M059J (cell line): ENCODE results near the gene FSTL1. TPM values are rescaled to one million over a fixed set of nuclear protein-coding genes. Genes with fewer than 3 reads are reported as not detected.

Source experiments
- DNase-seq: peaks from one replicate; pipeline ENCODE4 v3.0.0-alpha.2; 2012; ENCODE audit warnings: low read depth
- total RNA-seq: library from RNA; depleted of rRNA; stranded (reverse); fragments of >200 nt; shearing (Covaris generic); gene quantifications from 2 replicates; pipeline ENCODE4 v1.2.3, GENCODE V29; 2014; rRNA removed

Gene FSTL1
- 762 and 1,312 TPM in 2 replicates for total RNA-seq

GRCh38 chr3:120450600-120451271 lies at the start of gene FSTL1:
TSS of gene FSTL1 (minus strand) at chr3:120450992. CDS start at chr3:120450746, 246 bp downstream.
- peak; percentile 70 for DNase-seq

DNA sequence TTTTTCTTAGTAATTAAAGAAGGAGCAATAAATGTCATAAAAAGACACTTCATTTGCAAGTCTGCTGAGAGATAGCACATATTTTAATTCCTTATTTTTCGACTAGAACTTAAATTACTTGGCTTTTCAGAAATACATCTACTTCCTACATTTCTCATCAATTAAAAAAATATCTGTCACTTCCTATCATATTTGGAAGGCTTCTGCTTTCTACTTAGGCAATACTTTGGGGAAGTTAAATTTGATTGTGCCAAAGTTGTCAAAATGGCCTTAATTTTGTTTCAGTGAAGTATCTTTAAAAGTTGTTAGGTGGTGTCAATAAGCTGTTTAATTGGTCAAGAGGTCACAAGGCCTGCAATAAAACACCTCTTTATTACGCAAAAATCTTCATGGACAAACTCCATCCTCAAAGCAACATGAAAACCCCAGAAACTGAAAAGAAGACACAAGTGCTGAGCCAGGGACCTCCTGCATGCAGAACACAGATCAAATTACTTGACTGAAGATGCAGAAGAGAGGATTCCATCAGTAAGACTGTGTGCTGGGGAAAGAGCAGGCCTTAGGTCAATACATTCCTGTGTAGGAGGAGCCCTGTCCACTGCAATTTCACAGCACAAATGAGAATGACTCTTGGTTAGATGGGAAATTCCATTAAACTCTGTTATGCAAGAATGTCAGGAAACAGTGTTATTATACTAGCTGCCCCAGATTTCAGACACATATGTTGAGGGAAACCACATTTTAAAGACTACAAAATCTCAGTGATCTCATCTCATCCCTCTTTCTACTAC lies 48.0 kb upstream of the FSTL1 start:
- DNase-seq = peak; percentile 97

GRCh38 chr3:120497818-120498217 lies 47.0 kb upstream of the FSTL1 start:
- DNase-seq = peak; percentile 66

- DNase-seq = peak; percentile 98
Measured at GRCh38 chr3:120497336-120497735, 46.5 kb upstream of the FSTL1 start.

GRCh38 chr3:120496278-120497002 lies 45.6 kb upstream of the FSTL1 start:
- peak; percentile 98 for DNase-seq

- peak; percentile 59 for DNase-seq
Measured at GRCh38 chr3:120495809-120496208, 45.0 kb upstream of the FSTL1 start.

DNA sequence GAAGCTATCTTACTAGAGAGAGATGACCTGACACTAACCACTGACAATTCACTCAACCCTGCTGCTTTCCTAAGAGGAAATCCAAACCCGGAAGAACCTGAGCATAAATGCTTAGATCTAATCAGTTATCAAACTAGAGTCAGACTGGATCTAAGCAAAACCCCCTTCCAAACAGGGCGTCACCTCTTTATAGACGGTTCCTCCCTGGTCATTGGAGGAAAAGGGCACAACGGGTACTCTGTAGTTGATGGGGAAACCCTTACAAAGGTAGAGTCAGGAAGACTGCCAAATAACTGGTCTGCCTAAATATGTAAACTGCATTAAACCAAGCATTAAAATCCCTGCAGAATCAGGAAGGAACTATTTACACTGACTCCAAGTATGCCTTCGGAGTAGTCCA lies 41.3 kb upstream of the FSTL1 start:
- no peak for DNase-seq

DNA sequence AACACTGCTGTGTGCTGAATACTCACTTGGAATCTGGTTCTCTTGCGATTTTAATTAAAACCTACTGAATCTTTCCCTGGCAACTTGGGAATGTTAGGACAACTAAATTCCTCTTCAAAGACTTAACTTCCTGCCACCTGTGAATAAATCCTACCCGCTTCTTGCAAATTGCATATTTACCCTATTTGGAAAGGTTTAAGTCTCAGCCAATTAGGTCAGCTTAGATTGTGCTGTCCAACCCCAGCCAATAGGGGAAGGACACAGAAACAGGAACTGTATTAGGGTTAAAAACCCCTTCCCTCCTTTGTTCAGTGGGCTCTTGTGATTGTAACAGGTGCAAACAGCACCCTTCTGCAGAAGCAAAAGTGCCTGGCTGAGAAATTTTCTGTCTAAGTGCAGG lies 38.6 kb upstream of the FSTL1 start:
- no peak for DNase-seq

GRCh38 chr3:120488296-120488695 lies 37.5 kb upstream of the FSTL1 start:
- no peak for DNase-seq

- peak; percentile 61 for DNase-seq
Measured at GRCh38 chr3:120487191-120487650, 36.4 kb upstream of the FSTL1 start.

DNA sequence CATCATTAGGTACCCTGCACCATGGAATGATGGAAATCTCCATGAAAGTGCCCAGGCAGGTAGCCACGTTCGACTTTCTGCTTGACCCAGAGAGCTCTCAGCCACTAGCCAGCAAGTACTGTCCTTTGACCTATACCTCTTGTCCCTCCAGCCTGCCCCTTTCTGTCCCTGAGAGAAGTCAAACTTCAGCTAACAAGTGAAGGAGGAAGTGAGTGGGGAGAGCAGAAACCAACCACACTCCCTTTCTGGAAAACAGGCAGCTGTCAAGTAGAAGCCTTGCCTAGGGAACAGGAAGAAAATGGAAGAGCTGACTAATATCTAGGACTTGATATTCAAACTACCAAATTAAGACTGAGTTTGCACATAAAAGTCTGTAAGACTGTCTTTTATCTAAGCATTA lies 30.3 kb upstream of the FSTL1 start:
- DNase-seq = no peak

- peak; percentile 43 for DNase-seq
Measured at GRCh38 chr3:120477781-120478180, 27.0 kb upstream of the FSTL1 start.

- DNase-seq = peak; percentile 57
Measured at GRCh38 chr3:120475722-120476377, 25.1 kb upstream of the FSTL1 start.

GRCh38 chr3:120473896-120474675 lies 23.3 kb upstream of the FSTL1 start:
- DNase-seq = peak; percentile 25

DNA sequence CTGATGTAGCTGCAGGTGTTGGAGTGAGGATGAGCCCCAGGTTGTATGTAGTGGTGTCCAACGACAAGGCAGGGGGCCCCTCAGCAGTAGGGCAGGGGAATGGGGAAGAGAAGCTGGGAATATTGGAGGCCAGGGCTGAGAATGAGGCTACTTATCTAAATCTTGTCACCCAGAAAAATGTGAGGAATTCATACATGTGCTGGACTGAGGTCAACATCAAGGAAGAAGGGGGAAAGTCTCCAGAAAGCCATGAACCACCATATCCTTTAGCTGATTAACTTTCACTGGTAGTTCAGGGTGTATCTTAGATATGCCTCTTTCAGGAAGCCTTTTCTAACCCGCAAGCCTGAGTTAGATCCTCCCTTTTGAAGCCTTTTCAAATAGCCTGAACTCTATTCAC lies 22.6 kb upstream of the FSTL1 start:
- DNase-seq = peak; percentile 43

DNA sequence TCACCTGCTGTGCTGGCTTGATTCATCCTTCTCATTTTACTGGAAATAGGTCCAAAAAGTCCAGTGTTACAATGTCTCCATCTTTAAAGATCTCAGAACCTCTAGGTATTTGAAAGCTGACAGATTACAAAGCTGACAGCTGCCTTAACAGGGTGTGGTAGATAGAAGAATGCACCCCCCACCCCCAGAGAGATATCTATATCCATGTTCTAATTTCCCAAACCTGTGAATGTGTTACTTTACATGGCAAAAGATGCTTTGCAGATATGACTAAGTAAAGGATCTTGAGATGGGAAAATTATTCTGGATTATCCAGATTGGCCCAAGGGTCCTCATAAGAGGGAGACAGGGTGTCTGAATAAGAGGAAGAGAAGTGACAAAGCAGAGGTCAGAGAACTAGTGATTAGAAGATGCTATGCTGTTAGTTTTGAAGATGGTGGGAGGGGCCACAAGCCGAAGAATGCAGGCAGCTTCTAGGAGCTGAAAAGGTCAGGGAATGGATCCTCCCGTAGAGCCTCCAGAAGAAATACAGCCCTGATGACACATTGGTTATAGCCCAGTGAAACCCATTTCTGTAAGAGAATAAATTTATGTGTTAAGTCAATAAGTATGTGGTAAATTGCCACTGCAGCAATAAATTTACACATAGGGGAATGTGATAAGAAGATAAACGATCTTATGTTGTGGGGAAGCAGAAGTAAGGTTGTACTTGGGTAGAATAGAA lies 21.5 kb upstream of the FSTL1 start:
- DNase-seq = peak; percentile 52

DNA sequence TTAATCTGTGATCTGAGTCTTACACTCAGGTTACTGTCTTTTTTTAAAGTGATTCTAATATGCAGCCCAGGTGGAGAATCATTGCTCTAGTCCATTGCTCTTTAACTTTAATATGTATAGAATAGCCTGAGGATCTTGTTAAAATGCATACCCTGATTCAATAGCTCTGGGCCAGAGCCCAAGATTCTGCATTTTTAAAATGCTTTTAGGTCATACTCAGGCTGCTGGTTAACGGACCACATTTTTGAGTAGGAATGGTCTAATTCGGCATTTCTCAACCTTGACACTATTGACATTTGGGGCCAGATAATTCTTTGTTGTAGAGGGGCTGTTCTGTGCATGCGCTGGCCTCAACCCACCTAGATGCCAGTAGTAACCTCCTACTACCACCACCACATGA lies 20.9 kb upstream of the FSTL1 start:
- peak; percentile 75 for DNase-seq

- peak; percentile 64 for DNase-seq
Measured at GRCh38 chr3:120470870-120471269, 20.1 kb upstream of the FSTL1 start.

DNA sequence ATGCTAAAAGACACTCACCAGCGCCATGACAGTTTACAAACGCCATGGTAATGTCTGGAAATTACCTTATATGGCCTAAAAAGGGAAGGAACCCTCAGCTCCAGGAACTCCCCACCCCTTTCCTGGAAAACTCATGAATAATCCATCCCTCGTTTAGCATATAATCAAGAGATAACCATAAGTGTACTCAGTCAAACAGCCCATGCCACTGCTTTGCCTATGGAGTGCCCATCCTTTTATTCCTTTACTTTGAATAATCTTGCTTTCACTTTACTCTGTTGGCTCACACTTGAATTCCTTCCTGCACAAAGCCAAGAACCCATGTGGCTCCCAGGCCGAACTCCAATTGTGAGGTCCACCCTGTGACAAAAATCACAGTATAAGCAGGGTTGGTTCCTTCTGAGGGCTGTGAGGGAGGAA lies 19.1 kb upstream of the FSTL1 start:
- peak; percentile 83 for DNase-seq

DNA sequence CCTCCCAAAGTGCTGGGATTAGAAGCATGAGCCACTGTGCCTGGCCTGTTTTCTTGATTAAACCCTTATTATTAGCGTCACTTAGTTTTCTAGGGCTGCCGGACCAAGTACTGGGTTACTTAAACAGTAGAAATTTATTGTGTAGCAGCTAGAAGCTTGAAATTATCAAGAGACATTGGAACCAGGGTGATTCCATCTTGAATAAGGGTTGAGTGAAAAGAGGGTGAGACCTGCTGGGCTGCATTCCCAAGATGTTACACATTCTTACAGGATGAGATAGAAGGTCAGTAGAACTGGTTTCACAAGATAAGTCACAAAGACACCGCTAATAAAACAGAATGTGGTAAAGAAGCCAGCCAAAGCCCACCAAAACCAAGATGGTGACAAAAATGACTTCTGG lies 18.6 kb upstream of the FSTL1 start:
- peak; percentile 90 for DNase-seq
